Endothelial cell of umbilical vein (primary cell): ENCODE data around the gene TOR1A. TPM values are rescaled to one million over a fixed set of nuclear protein-coding genes. Genes with fewer than 3 reads are reported as not detected.

Experiments
- BruUV-seq: library from RNA; stranded (reverse); fragments of 400-500 nt; replicated peaks from 2 replicates; lab custom pipeline; 2021; lab: Mats Ljungman, UMichigan
- CTCF ChIA-PET: fragments of 300-600, 350-600 bp; sonication (Branson Sonifier 250); formaldehyde crosslinking; loops from one replicate; lab custom pipeline; 2021; ENCODE audit warnings: antibody characterized with exemption, inconsistent platforms; lab: Charles Lee
- POLR2A ChIA-PET: fragments of 300-600, 350-600 bp; sonication (Branson Sonifier 250); formaldehyde crosslinking; loops from one replicate; lab custom pipeline; 2021; ENCODE audit warnings: antibody characterized with exemption, inconsistent platforms; lab: Charles Lee
- DNase-seq: peaks from one replicate; pipeline ENCODE4 v3.0.0-alpha.2; 2011; ENCODE audit warnings: low read depth, low spot score
- FAIRE-seq: peaks from 2 replicates; lab custom pipeline; 2011; peaks lifted over from hg19 to GRCh38; lab: Jason Lieb, UNC
- H2AFZ ChIP-seq: 2 replicates; pipeline ENCODE4 v1.6.0; 2012; ENCODE audit warnings: low read depth, low read length, control low read depth, inconsistent platforms
- H3K27ac ChIP-seq: 2 replicates; pipeline ENCODE4 v1.5.1; 2011; ENCODE audit warnings: low read depth, mild to moderate bottlenecking, control low read depth, low read length, moderate library complexity; ENCODE audit not compliant: insufficient read depth
- H3K27me3 ChIP-seq, 2 experiments: 2 replicates each; pipeline versions ENCODE4 v1.6.0 to v1.6.1; 2011; ENCODE audit warnings: low read length in 2 of 2, mixed read lengths in 1 of 2; ENCODE audit not compliant: control insufficient read depth in 2 of 2, insufficient read depth in 2 of 2
- H3K36me3 ChIP-seq, 2 experiments: 2 replicates in 1 of 2; 3 replicates in 1 of 2; pipeline ENCODE4 v1.5.1; 2011; ENCODE audit warnings: low read length in 2 of 2, mild to moderate bottlenecking in 1 of 2, moderate library complexity in 1 of 2; ENCODE audit not compliant: control insufficient read depth in 2 of 2, insufficient read depth in 2 of 2; ENCODE audit errors: extremely low read depth in 1 of 2
- H3K4me1 ChIP-seq: 3 replicates; pipeline ENCODE4 v1.5.1; 2011; ENCODE audit warnings: mild to moderate bottlenecking, low read length; ENCODE audit not compliant: control insufficient read depth, insufficient read depth; ENCODE audit errors: extremely low read depth
- H3K4me2 ChIP-seq: 2 replicates; pipeline ENCODE4 v1.6.1; 2011; ENCODE audit warnings: low read length, control low read depth, mixed read lengths; ENCODE audit not compliant: insufficient read depth
- H3K4me3 ChIP-seq, 3 experiments: fragments of 200-600 bp in 1 of 3; sonication (generic), shearing (Covaris generic) in 1 of 3; replicated peaks in 1 of 3; 2 replicates each; pipeline ENCODE4 v1.5.1; 2011 to 2016; ENCODE audit warnings: control low read depth in 3 of 3, low read length in 3 of 3, mild to moderate bottlenecking in 2 of 3, inconsistent platforms in 1 of 3, low read depth in 1 of 3, moderate library complexity in 1 of 3; ENCODE audit not compliant: insufficient read depth in 1 of 3
- H3K79me2 ChIP-seq: 2 replicates; pipeline ENCODE4 v1.6.0; 2012; ENCODE audit warnings: low read length, inconsistent platforms; ENCODE audit not compliant: control insufficient read depth, insufficient read depth
- H3K9ac ChIP-seq: replicated peaks from 2 replicates; pipeline ENCODE3; 2011; ENCODE audit warnings: low read length, control low read depth; ENCODE audit not compliant: insufficient read depth; ENCODE audit errors: extremely low read depth
- H3K9me1 ChIP-seq: replicated peaks from 3 replicates; pipeline ENCODE4 v1.6.0; 2011; ENCODE audit warnings: mild to moderate bottlenecking, low read length; ENCODE audit not compliant: control insufficient read depth, insufficient read depth; ENCODE audit errors: extremely low read depth
- H3K9me3 ChIP-seq: replicated peaks from 2 replicates; pipeline ENCODE4 v1.5.1; 2012; ENCODE audit warnings: low read length, inconsistent platforms; ENCODE audit not compliant: control insufficient read depth, insufficient read depth
- H4K20me1 ChIP-seq: replicated peaks from 2 replicates; pipeline ENCODE3; 2011; ENCODE audit warnings: mild to moderate bottlenecking, low read length; ENCODE audit not compliant: control insufficient read depth, insufficient read depth; ENCODE audit errors: extremely low read depth
- EZH2 ChIP-seq: IDR thresholded peaks from 2 replicates; pipeline ENCODE4 v1.6.1; 2012; ENCODE audit warnings: borderline replicate concordance, low read depth, mild to moderate bottlenecking, moderate library complexity, low read length, inconsistent platforms; ENCODE audit not compliant: severe bottlenecking
- FOS ChIP-seq: IDR thresholded peaks from 2 replicates; pipeline ENCODE4 v1.6.1; 2011; ENCODE audit warnings: mild to moderate bottlenecking, low read length, moderate library complexity, borderline replicate concordance; ENCODE audit not compliant: insufficient read depth
- MAX ChIP-seq: IDR thresholded peaks from 2 replicates; pipeline ENCODE4 v1.6.1; 2011; ENCODE audit not compliant: insufficient read depth, insufficient read length
- POLR2AphosphoS5 ChIP-seq: IDR thresholded peaks from 2 replicates; pipeline ENCODE4 v1.6.1; 2012; ENCODE audit warnings: low read depth, mild to moderate bottlenecking, control low read depth, low read length, moderate library complexity; ENCODE audit not compliant: insufficient read depth
- dilution Hi-C: fragments of 300-500 bp; cut with MboI; formaldehyde crosslinking; loops from one replicate; pipeline ENCODE4 v1.15.0; 2019; ENCODE audit warnings: low sequenced_read_pairs; ENCODE audit not compliant: extremely low pct_ligation_motif_present
- intact Hi-C: fragments of 100-400 bp; cut with micrococcal nuclease; formaldehyde crosslinking; loops from one replicate; pipeline ENCODE4 v1.10.0; 2022
- polyA plus RNA-seq, 4 experiments: library from polyadenylated mRNA; depleted of rRNA in 3 of 4; stranded (reverse) in 3 of 4; unstranded in 1 of 4; fragments of >200 nt; gene quantifications; 2 replicates each; pipeline versions ENCODE4 v1.2.1 to v1.2.3, GENCODE V29; 2011 to 2012; ENCODE audit warnings: missing spikeins in 1 of 4
- total RNA-seq: library from RNA; stranded (reverse); gene quantifications from 2 replicates; pipeline ENCODE4 v1.2.3, GENCODE V29; 2021

Gene TOR1A
- total and polyA plus RNA-seq, 2 donors (not counting 3 experiments of a cell fraction or from before 2014, with no cell fraction given): 57.8 to 89.8 TPM

- TF ChIP-seq FOS (peak; percentile 24), POLR2AphosphoS5 (no peak)
- Histone ChIP-seq H3K9me3 (no peaks in the 10 kb centered on the region), H2AFZ (no peak overlapping the region), H3K4me2 (no peak overlapping the region), H3K36me3 (no peaks in the 10 kb centered on the region), H3K27ac (no peak overlapping the region), H3K9ac (no peak overlapping the region), H3K9me1 (no peaks in the 10 kb centered on the region), H3K27me3 (no peaks in the 10 kb centered on the region), H3K79me2 (peaks cover 6% of the 10 kb centered on the region), H3K4me1 (peaks cover 15% of the 10 kb centered on the region), H3K4me3 (no peak overlapping the region), H4K20me1 (no peaks in the 10 kb centered on the region)
- ChIA-PET POLR2A (no interaction called here), CTCF (interaction anchor here (0.9 to 1.0 kb wide), 4 partner anchors 10 to 196 kb away, joined by 3 to 5 read pairs (median 3); partner anchors contain the start of gene ASB6)
- DNase-seq (no peak), FAIRE-seq (peak; percentile 26)
- BruUV-seq: no TSS peak
- dilution Hi-C loops (no loop called here), intact Hi-C loops (loop anchor here (5.0 kb wide), 1 partner anchor 259 kb away; no protein-coding TSS in a partner anchor)
These were observed 14.8 kb upstream of the TOR1A start for GRCh38 chr9:129838707-129839259.

- peak overlapping the region in 1 of 3 experiments; percentile 82 for H3K4me3 ChIP-seq
- peaks cover 15% of the 10 kb centered on the region for H3K4me1 ChIP-seq
- H3K27ac ChIP-seq: no peak overlapping the region
- ChIA-PET POLR2A (no interaction called here), CTCF (no interaction called here)
- BruUV-seq: no TSS peak
- FAIRE-seq (no peak), DNase-seq (no peak)
- H3K9me1 ChIP-seq: no peaks in the 10 kb centered on the region
- H3K4me2 ChIP-seq: peak overlapping the region; percentile 81
- no peaks in the 10 kb centered on the region for H3K27me3 ChIP-seq
- peaks cover 0 to 2% of the 10 kb centered on the region in 2 experiments for H3K36me3 ChIP-seq
- intact Hi-C loops: loop anchor here (5.0 kb wide), 1 partner anchor 261 kb away; no protein-coding TSS in a partner anchor
- dilution Hi-C loops: no loop called here
- no peaks in the 10 kb centered on the region for H3K9me3 ChIP-seq
- H2AFZ ChIP-seq: no peak overlapping the region
- TF ChIP-seq MAX (no peak), EZH2 (no peak)
- no peak overlapping the region for H3K9ac ChIP-seq
- peaks cover 6% of the 10 kb centered on the region for H3K79me2 ChIP-seq
- no peaks in the 10 kb centered on the region for H4K20me1 ChIP-seq
These were observed 12.5 kb upstream of the TOR1A start for GRCh38 chr9:129836311-129837007.
